GM18517 (cell line): ENCODE measurements around the gene ASF1B.

ENCODE experiments used
- ATAC-seq: cut with Tn5 transposase; IDR thresholded peaks from one replicate; pipeline ENCODE4 v1.9.1; 2021; ENCODE audit warnings: mild to moderate bottlenecking, moderate library complexity; ENCODE audit not compliant: unreplicated experiment

ASF1B gene

GRCh38 chr19:14138576-14139265 is 2.3 kb upstream of the ASF1B start:
- no peak for ATAC-seq

- no peak for ATAC-seq
Measured at GRCh38 chr19:14135985-14136508, 342 bp downstream of the ASF1B start.

DNA sequence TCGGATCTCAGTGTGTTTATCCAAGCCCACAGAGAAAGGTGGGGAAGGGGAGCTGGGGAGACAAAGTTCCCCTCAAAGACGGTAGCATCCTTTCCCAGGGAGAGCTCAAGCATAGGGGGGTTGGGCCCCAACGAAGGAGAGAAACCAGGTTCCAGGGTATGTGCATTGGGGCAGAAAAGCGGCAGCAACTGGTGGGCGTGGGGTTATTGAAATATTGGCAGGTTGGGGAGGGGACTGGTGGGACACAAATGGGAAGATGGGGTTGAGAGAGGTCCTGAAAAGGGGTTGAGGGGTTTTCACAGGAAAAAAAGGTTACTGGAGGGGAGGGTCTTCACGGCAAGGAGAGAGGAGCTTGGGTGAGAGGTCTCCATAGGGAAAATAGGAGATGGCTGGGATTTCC is 1.0 kb downstream of the ASF1B start:
- ATAC-seq = no peak

DNA sequence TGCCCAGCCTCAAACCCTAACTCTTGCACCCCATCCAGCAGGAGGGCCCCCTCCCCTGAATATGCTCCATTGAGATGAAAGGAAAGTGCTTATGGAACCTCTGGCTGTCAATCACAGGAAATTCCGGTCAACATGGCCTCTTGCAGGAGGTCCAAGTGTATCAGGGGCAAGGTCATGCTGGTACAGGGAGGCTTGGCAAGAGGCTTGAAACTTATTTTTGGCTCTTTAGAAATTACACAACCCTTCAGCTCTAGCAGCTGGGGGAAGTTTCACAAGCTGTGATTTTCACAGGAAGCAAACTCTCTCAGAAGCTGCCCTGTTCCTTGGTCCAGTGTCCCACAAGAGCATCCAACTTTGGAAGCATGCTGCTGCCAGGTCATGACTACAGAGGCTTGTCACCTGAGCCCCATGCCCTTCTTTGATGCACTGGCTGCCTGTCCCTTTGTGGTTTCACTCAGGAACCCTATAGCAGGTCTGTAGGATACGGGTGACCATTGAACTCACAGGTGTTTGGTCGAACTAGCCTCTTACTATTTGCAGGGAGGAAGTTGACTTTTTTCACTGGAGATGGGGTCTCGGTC is 8.4 kb downstream of the ASF1B start:
- ATAC-seq = no peak

- no peak for ATAC-seq
Measured at GRCh38 chr19:14127176-14127575, 9.2 kb downstream of the ASF1B start.

DNA sequence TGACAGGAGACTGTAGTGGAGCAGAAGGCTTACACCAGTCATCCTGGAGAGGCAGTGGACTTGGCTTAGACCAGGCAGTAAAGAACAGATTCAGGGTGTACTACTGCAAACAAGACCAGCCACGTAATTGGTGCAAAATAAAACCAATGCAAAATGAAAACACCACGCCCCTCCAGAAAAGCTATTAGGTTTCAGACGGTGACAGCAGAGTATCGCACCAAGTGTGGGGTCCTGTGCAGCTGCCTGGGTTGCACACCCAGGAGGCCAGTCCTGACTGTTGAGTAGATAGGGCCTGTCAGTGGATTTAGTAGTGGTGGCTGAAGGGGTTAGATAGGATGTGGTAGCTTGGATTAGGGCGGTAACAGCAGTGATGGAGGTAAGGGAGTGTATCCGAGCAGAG is 13.5 kb downstream of the ASF1B start:
- ATAC-seq = no peak

DNA sequence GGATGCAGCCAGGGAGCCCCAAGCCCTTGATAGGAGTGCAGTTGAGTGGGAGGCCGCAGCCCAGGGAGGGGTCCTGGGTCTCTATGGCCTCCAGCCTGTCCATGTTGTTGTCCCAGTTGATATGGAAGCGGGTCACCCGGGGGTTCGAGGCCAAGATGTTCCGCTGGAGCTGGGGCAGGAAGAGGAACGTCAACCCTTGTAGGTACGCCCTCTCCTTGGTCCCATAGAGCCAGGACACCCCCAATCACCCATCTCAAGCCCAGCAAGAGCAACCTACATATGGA is 15.9 kb downstream of the ASF1B start:
- no peak for ATAC-seq

- ATAC-seq = no peak
Measured at GRCh38 chr19:14119644-14120496, 16.5 kb downstream of the ASF1B start.

DNA sequence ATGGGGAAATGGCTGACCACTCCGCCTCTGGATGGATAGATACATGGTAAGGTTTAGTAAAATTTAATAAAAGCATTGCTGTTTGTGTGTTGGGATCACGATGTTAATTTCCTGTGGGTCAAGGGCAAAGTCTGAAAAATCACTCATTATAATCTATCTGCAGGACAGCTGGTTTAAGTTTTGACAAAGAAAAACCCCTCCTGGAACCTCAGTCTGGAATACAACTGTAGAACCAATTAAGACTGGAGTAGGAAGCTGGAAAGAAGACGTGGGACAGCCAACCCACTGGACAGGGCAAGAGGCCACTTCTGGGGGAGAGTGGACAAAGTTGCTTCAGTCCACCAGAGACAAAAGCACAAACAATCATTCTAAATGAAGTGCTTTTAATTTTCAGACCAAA is 17.2 kb downstream of the ASF1B start:
- ATAC-seq = no peak

- ATAC-seq = peak; percentile 36
Measured at GRCh38 chr19:14118165-14119051, 18.0 kb downstream of the ASF1B start.

DNA sequence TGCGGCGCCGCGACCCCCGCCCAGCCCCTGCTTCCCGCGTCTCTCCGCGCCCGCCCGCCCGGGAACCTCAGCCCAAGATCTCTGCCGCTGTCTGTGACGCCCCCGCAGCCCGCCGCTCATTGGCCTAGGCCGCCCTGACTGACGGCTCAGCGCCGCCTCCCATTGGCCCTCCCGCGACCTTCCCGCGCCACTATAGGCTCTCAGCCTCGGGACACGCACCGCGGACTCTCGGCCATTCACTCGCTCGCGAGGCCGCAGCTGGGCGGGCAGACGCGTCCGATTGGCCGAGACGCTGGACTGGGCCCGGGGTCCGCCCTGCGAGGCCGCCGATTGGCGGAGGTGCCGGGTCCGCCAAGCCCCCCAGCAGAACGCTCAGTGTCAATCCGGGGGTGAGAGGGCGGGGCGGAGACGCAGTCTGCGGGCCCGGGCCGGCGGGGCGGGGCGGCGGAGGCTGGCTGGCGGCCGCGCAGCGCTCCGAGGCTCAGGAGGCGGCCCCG is 18.7 kb downstream of the ASF1B start, which contains the start of gene PRKACA:
Gene PRKACA, minus strand, starts transcription at position 95 of the 497 bp plus-strand sequence. CDS start 215 bp downstream, outside the sequence.
- peak; percentile 85 for ATAC-seq

- ATAC-seq = no peak
Measured at GRCh38 chr19:14116918-14117578, 19.3 kb downstream of the ASF1B start.

DNA sequence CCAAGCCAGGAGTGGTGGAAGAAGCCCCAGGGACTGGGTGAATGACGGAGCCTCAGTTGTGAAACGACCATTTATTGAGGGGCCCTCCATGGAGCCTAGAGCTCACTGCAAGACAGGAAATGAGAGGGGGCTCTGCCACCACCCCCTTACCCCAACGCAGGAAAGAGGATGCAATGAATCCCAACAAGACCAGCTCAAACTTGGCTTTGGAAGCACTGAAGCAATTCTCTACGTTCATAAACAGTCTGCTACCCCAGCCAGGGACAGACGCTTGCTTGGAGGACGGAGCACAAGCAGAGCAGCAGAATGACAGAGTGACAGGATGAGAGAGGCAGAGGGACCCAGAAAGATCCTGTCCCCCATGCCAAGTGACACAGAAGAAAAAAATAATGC is 19.9 kb downstream of the ASF1B start:
- no peak for ATAC-seq

DNA sequence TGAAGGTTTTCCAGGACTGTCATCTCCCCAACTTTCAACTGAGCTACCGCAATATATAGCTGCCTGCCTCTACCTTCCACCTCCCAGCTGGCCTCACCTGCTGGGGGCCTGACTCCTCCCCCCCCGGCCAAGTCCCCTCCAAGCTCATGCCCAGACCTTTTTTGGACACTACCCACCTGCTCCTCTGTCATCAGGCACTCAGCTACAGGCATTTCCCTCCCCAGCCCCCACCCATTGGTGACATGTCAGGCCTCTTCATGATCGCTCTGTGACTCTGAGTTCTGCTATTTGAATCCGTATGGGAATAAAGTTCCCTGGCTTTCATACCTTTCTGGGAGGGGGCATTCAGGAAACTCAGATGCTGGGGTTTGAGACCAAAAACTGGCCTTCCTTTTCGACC is 20.6 kb downstream of the ASF1B start:
- no peak for ATAC-seq

- no peak for ATAC-seq
Measured at GRCh38 chr19:14114854-14115253, 21.5 kb downstream of the ASF1B start.

GRCh38 chr19:14114439-14114838 is 21.9 kb downstream of the ASF1B start:
- no peak for ATAC-seq

GRCh38 chr19:14113762-14114414 is 22.5 kb downstream of the ASF1B start:
- ATAC-seq = no peak

GRCh38 chr19:14112809-14113385 is 23.5 kb downstream of the ASF1B start:
- no peak for ATAC-seq
